Stimulated activated CD4-positive, alpha-beta T cell treated with anti-CD3 and anti-CD28 coated beads, Interleukin-12 subunit alpha, Interleukin-12 subunit beta, amount 100 ng/mL, for 4 hours (primary cell): ENCODE data around the gene LRBA.

Source experiments
- DNase-seq: peaks from one replicate; pipeline ENCODE4 v3.0.0-alpha.2; 2020

Gene LRBA

GRCh38 chr4:150464523-150464922 is 550.6 kb downstream of the LRBA start:
- no peak for DNase-seq

GRCh38 chr4:150462743-150463142 is 552.3 kb downstream of the LRBA start:
- no peak for DNase-seq

- DNase-seq = no peak
Observed at GRCh38 chr4:150461957-150462356, 553.1 kb downstream of the LRBA start.

GRCh38 chr4:150457802-150458201 is 557.3 kb downstream of the LRBA start:
- DNase-seq = no peak

- DNase-seq = no peak
Observed at GRCh38 chr4:150451883-150452282, 563.2 kb downstream of the LRBA start.

GRCh38 chr4:150447356-150447755 is 567.7 kb downstream of the LRBA start:
- DNase-seq = no peak

GRCh38 chr4:150439451-150439933 is 575.6 kb downstream of the LRBA start:
- DNase-seq = no peak

- no peak for DNase-seq
Observed at GRCh38 chr4:150436598-150437370, 578.3 kb downstream of the LRBA start.

- no peak for DNase-seq
Observed at GRCh38 chr4:150431221-150431620, 583.9 kb downstream of the LRBA start.

- DNase-seq = no peak
Observed at GRCh38 chr4:150425161-150425560, 589.9 kb downstream of the LRBA start.

GRCh38 chr4:150423503-150423902 is 591.6 kb downstream of the LRBA start:
- no peak for DNase-seq

- DNase-seq = no peak
Observed at GRCh38 chr4:150423074-150423473, 592.0 kb downstream of the LRBA start.

- DNase-seq = no peak
Observed at GRCh38 chr4:150421612-150422011, 593.5 kb downstream of the LRBA start.

GRCh38 chr4:150419939-150420338 is 595.1 kb downstream of the LRBA start:
- no peak for DNase-seq

GRCh38 chr4:150418757-150419410 is 596.2 kb downstream of the LRBA start:
- DNase-seq = no peak

- DNase-seq = no peak
Observed at GRCh38 chr4:150415213-150415612, 599.9 kb downstream of the LRBA start.

- DNase-seq = no peak
Observed at GRCh38 chr4:150411520-150411919, 603.6 kb downstream of the LRBA start.

- DNase-seq = no peak
Observed at GRCh38 chr4:150402871-150403272, 612.2 kb downstream of the LRBA start.

GRCh38 chr4:150401083-150401687 is 613.9 kb downstream of the LRBA start:
- DNase-seq = no peak

GRCh38 chr4:150395872-150396271 is 619.2 kb downstream of the LRBA start:
- DNase-seq = no peak

GRCh38 chr4:150394046-150394445 is 621.0 kb downstream of the LRBA start:
- DNase-seq = no peak

GRCh38 chr4:150391052-150391451 is 624.0 kb downstream of the LRBA start:
- no peak for DNase-seq

- DNase-seq = no peak
Observed at GRCh38 chr4:150390531-150390910, 624.6 kb downstream of the LRBA start.

GRCh38 chr4:150389896-150390530 is 625.1 kb downstream of the LRBA start:
- DNase-seq = no peak
